Neural cell (in vitro differentiated cells): Measurements from ENCODE around the gene CD101. TPM values are rescaled to one million over a fixed set of nuclear protein-coding genes. Genes with fewer than 3 reads are reported as not detected.
"Not testable (repeated sequence)": the region's sequence is repeated elsewhere in the genome, so short reads cannot be mapped to it uniquely, and the experiment has no call there.

Experiments
- H2AFZ ChIP-seq: fragments of 200-600, 300-800 bp; sonication (generic), shearing (Covaris generic); 2 replicates; pipeline ENCODE4 v1.6.0; 2014; ENCODE audit warnings: low read depth, mild to moderate bottlenecking, antibody characterized with exemption, low read length, moderate library complexity
- H3F3A ChIP-seq: fragments of 200-600 bp; shearing (Covaris generic); 2 replicates; pipeline ENCODE4 v1.6.1; 2016; ENCODE audit warnings: mild to moderate bottlenecking, moderate library complexity, mixed read lengths, antibody characterized with exemption, low read length; ENCODE audit not compliant: insufficient read depth, poor library complexity, severe bottlenecking
- H3K27ac ChIP-seq: fragments of 200-600, 300-800 bp; sonication (generic), shearing (Covaris generic); 2 replicates; pipeline ENCODE4 v1.5.1; 2014; ENCODE audit warnings: mild to moderate bottlenecking, low read length, moderate library complexity
- H3K27me3 ChIP-seq: fragments of 300-800, 200-600 bp; sonication (generic), shearing (Covaris generic); 2 replicates; pipeline ENCODE4 v1.6.0; 2014; ENCODE audit warnings: mild to moderate bottlenecking, low read depth, low read length, moderate library complexity; ENCODE audit not compliant: insufficient read depth
- H3K36me3 ChIP-seq: fragments of 300-800, 200-600 bp; sonication (generic), shearing (Covaris generic); 2 replicates; pipeline ENCODE4 v1.5.1; 2014; ENCODE audit warnings: mild to moderate bottlenecking, antibody characterized with exemption, low read length, moderate library complexity; ENCODE audit not compliant: insufficient read depth
- H3K4me2 ChIP-seq: fragments of 300-800, 200-600 bp; sonication (generic), shearing (Covaris generic); 2 replicates; pipeline ENCODE4 v1.6.0; 2014; ENCODE audit warnings: mild to moderate bottlenecking, low read length
- H3K4me3 ChIP-seq: fragments of 300-800, 200-600 bp; sonication (generic), shearing (Covaris generic); 2 replicates; pipeline ENCODE4 v1.5.1; 2014; ENCODE audit warnings: mild to moderate bottlenecking, low read length, moderate library complexity
- H3K79me2 ChIP-seq: fragments of 200-600 bp; shearing (Covaris generic); replicated peaks from 2 replicates; pipeline ENCODE4 v1.6.0; 2014; ENCODE audit warnings: mild to moderate bottlenecking, low read length, moderate library complexity; ENCODE audit not compliant: insufficient read depth
- H3K9ac ChIP-seq: fragments of 300-800, 200-600 bp; sonication (generic), shearing (Covaris generic); 2 replicates; pipeline ENCODE4 v1.6.1; 2016; ENCODE audit warnings: mild to moderate bottlenecking, low read length, mixed read lengths
- H3K9me2 ChIP-seq: fragments of 200-600 bp; shearing (Covaris generic); 2 replicates; pipeline ENCODE4 v1.6.1; 2016; ENCODE audit warnings: mild to moderate bottlenecking, low read length, mixed read lengths; ENCODE audit not compliant: insufficient read depth
- H3K9me3 ChIP-seq: fragments of 200-600, 300-800 bp; sonication (generic), shearing (Covaris generic); 2 replicates; pipeline ENCODE4 v1.6.1; 2016; ENCODE audit warnings: mild to moderate bottlenecking, mixed run types, low read length, moderate library complexity, mixed read lengths
- H4K20me1 ChIP-seq: fragments of 200-600 bp; shearing (Covaris generic); 2 replicates; pipeline ENCODE4 v1.6.1; 2016; ENCODE audit warnings: mild to moderate bottlenecking, mixed run types; ENCODE audit not compliant: insufficient read depth
- EP300 ChIP-seq: fragments of 450-650 bp; conservative IDR thresholded peaks from 2 replicates; pipeline ENCODE4 v1.6.1; 2014; ENCODE audit warnings: antibody characterized with exemption, mild to moderate bottlenecking, moderate library complexity; ENCODE audit not compliant: poor library complexity, severe bottlenecking
- EZH2 ChIP-seq: fragments of 200-600, 300-800 bp; shearing (Covaris generic), sonication (generic); IDR thresholded peaks from 2 replicates; pipeline ENCODE4 v1.6.1; 2014; ENCODE audit warnings: antibody characterized with exemption, low read length, borderline replicate concordance, mild to moderate bottlenecking; ENCODE audit not compliant: insufficient read depth, poor library complexity, severe bottlenecking
- MXI1 ChIP-seq: fragments of 450-650 bp; conservative IDR thresholded peaks from 2 replicates; pipeline ENCODE4 v1.6.1; 2014; ENCODE audit warnings: antibody characterized with exemption, mild to moderate bottlenecking; ENCODE audit not compliant: poor library complexity, severe bottlenecking
- POLR2AphosphoS5 ChIP-seq: IDR thresholded peaks from 2 replicates; pipeline ENCODE4 v1.6.1; 2012
- SMC3 ChIP-seq: fragments of 450-650 bp; conservative IDR thresholded peaks from 2 replicates; pipeline ENCODE4 v1.6.1; 2014; ENCODE audit warnings: antibody characterized with exemption, mild to moderate bottlenecking, moderate library complexity; ENCODE audit not compliant: poor library complexity
- polyA plus RNA-seq: library from polyadenylated mRNA; depleted of rRNA; stranded (reverse); fragments of >200 nt; gene quantifications from 2 replicates; pipeline ENCODE4 v1.2.3, GENCODE V29; 2014
- TF ChIP-seq, protein P1 (sequence below): fragments of 450-650 bp; IDR thresholded peaks from 2 replicates; pipeline ENCODE4 v1.5.1; 2014; ENCODE audit warnings: antibody characterized with exemption, mild to moderate bottlenecking, moderate library complexity; ENCODE audit not compliant: poor library complexity, severe bottlenecking
- TF ChIP-seq, protein P2 (sequence below): IDR thresholded peaks from 2 replicates; pipeline ENCODE4 v1.6.1; 2012; ENCODE audit warnings: borderline replicate concordance

Gene CD101
- polyA plus RNA-seq, 1 donor from 2014 or later = 1.4 TPM

DNA sequence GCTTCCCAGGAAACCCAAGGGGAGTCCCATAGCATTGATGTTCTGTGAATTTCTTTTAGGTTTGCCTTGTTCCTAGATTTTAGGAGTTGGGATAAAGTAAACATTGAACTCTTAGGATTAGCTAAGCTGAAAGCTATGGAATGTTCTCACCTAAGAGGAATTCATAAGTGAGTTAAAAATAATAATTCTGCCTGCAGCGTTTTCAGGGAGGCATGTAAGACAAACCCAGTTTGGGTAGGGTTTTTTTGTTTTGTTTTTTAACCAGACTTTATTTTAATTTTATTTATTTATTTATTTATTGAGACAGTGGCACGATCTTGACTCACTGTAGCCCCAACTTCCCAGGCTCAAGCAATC is 28.9 kb upstream of the CD101 start:
- Histone ChIP-seq H4K20me1 (no peaks in the 10 kb centered on the region), H3K79me2 (no peaks in the 10 kb centered on the region), H2AFZ (no peak overlapping the region), H3K27me3 (no peaks in the 10 kb centered on the region), H3K4me3 (no peak overlapping the region), H3K27ac (no peak overlapping the region), H3K9me2 (no peaks in the 10 kb centered on the region), H3K36me3 (peaks cover 9% of the 10 kb centered on the region), H3K4me2 (no peak overlapping the region), H3K9me3 (no peaks in the 10 kb centered on the region), H3F3A (no peaks in the 10 kb centered on the region), H3K9ac (no peak overlapping the region)
- TF ChIP-seq, protein P1, sequence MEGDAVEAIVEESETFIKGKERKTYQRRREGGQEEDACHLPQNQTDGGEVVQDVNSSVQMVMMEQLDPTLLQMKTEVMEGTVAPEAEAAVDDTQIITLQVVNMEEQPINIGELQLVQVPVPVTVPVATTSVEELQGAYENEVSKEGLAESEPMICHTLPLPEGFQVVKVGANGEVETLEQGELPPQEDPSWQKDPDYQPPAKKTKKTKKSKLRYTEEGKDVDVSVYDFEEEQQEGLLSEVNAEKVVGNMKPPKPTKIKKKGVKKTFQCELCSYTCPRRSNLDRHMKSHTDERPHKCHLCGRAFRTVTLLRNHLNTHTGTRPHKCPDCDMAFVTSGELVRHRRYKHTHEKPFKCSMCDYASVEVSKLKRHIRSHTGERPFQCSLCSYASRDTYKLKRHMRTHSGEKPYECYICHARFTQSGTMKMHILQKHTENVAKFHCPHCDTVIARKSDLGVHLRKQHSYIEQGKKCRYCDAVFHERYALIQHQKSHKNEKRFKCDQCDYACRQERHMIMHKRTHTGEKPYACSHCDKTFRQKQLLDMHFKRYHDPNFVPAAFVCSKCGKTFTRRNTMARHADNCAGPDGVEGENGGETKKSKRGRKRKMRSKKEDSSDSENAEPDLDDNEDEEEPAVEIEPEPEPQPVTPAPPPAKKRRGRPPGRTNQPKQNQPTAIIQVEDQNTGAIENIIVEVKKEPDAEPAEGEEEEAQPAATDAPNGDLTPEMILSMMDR = no peak

DNA sequence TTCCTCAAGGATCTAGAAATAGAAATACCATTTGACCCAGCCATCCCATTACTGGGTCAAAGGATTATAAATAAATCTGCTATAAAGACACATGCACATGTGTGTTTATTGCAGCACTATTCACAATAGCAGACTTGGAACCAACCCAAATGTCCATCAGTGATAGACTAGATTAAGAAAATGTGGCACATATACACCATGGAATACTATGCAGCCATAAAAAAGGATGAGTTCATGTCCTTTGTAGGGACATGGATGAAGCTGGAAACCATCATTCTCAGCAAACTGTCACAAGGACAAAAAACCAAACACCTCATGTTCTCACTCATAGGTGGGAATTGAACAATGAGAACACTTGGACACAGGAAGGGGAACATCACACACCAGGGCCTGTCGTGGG is 21.3 kb upstream of the CD101 start:
- H3K79me2 ChIP-seq, H3K9me2 ChIP-seq, H2AFZ ChIP-seq, H3K9ac ChIP-seq, H3K4me2 ChIP-seq, H4K20me1 ChIP-seq, H3K4me3 ChIP-seq, H3F3A ChIP-seq, H3K27me3 ChIP-seq, H3K36me3 ChIP-seq, H3K9me3 ChIP-seq, H3K27ac ChIP-seq: not testable (repeated sequence)

DNA sequence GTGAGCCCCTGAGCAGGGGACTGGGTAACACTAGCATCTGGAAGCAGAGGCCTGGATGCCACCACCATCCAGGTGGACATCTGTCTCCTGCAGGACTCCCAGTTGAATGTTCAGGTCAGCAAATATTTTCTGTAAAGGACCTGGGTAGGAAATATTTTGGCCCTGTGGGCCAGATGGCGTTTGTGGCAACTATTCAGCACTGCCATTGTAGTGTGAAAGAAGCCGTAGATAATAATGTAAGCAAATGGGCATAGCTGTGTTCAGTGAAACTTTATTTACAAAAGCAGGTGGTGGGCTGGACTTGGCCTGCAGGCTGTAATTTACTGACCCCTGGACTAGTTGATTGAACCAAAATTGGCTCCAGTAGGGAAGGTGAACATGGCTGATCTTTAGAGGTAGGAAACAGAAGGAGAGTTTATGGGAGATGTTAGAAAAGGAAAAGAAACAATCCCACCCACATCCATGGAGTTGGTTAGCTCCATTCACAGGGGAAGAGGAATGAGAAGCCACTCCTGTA is 20.0 kb upstream of the CD101 start:
- no peaks in the 10 kb centered on the region for H3K27me3 ChIP-seq
- no peak overlapping the region for H3K4me2 ChIP-seq
- H3K9me2 ChIP-seq = no peaks in the 10 kb centered on the region
- no peaks in the 10 kb centered on the region for H3K79me2 ChIP-seq
- H3K9me3 ChIP-seq = no peaks in the 10 kb centered on the region
- no peak overlapping the region for H3K9ac ChIP-seq
- no peak overlapping the region for H2AFZ ChIP-seq
- no peak overlapping the region for H3K4me3 ChIP-seq
- H3F3A ChIP-seq = no peaks in the 10 kb centered on the region
- no peaks in the 10 kb centered on the region for H4K20me1 ChIP-seq
- H3K27ac ChIP-seq = no peak overlapping the region
- no peaks in the 10 kb centered on the region for H3K36me3 ChIP-seq
- TF ChIP-seq MXI1 = no peak
- TF ChIP-seq, protein P1 = no peak
- no peak for TF ChIP-seq EZH2
- no peak for TF ChIP-seq EP300
- TF ChIP-seq SMC3 = no peak
- no peak for TF ChIP-seq POLR2AphosphoS5
- TF ChIP-seq, protein P2, sequence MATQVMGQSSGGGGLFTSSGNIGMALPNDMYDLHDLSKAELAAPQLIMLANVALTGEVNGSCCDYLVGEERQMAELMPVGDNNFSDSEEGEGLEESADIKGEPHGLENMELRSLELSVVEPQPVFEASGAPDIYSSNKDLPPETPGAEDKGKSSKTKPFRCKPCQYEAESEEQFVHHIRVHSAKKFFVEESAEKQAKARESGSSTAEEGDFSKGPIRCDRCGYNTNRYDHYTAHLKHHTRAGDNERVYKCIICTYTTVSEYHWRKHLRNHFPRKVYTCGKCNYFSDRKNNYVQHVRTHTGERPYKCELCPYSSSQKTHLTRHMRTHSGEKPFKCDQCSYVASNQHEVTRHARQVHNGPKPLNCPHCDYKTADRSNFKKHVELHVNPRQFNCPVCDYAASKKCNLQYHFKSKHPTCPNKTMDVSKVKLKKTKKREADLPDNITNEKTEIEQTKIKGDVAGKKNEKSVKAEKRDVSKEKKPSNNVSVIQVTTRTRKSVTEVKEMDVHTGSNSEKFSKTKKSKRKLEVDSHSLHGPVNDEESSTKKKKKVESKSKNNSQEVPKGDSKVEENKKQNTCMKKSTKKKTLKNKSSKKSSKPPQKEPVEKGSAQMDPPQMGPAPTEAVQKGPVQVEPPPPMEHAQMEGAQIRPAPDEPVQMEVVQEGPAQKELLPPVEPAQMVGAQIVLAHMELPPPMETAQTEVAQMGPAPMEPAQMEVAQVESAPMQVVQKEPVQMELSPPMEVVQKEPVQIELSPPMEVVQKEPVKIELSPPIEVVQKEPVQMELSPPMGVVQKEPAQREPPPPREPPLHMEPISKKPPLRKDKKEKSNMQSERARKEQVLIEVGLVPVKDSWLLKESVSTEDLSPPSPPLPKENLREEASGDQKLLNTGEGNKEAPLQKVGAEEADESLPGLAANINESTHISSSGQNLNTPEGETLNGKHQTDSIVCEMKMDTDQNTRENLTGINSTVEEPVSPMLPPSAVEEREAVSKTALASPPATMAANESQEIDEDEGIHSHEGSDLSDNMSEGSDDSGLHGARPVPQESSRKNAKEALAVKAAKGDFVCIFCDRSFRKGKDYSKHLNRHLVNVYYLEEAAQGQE = no peak
